Gastrocnemius medialis (tissue), 4 donors: ENCODE measurements around the gene MAN2A1. TPM values are rescaled to one million over a fixed set of nuclear protein-coding genes. Genes with fewer than 3 reads are reported as not detected.
"Not testable (repeated sequence)": the region's sequence is repeated elsewhere in the genome, so short reads cannot be mapped to it uniquely, and the experiment has no call there.

ENCODE experiments used
- ATAC-seq, 2 donors: fragments of 150-250 bp; one replicate each; pipeline ENCODE4 v1.9.1; 2016
- DNase-seq, 2 donors: peaks; one replicate each; pipeline ENCODE4 v3.0.0-alpha.2; 2019
- H3K27ac ChIP-seq, 4 donors: fragments of 200-600 bp; sonication (generic); 1 replicate in 1 of 4; 2 replicates in 3 of 4; pipeline ENCODE4 v1.5.1; 2016 to 2018; ENCODE audit warnings: mild to moderate bottlenecking in 2 of 4, moderate library complexity in 1 of 4
- H3K27me3 ChIP-seq, 3 donors: fragments of 200-600 bp; sonication (generic) in 2 of 3; 1 replicate in 1 of 3; 2 replicates in 2 of 3; pipeline versions ENCODE4 v1.5.1 to v1.6.0; 2016 to 2019; ENCODE audit warnings: mild to moderate bottlenecking in 1 of 3, moderate library complexity in 1 of 3
- H3K36me3 ChIP-seq, 2 donors: fragments of 200-600 bp; sonication (generic) in 1 of 2; one replicate each; pipeline ENCODE4 v1.5.1; 2017 to 2018
- H3K4me1 ChIP-seq, 2 donors: fragments of 200-600 bp; sonication (generic) in 1 of 2; one replicate each; pipeline ENCODE4 v1.5.1; 2016 to 2017; ENCODE audit warnings: mild to moderate bottlenecking in 2 of 2
- H3K4me3 ChIP-seq, 4 donors: fragments of 200-600 bp; sonication (generic) in 3 of 4; 1 replicate in 1 of 4; 2 replicates in 3 of 4; pipeline ENCODE4 v1.5.1; 2016 to 2019; ENCODE audit warnings: mild to moderate bottlenecking in 2 of 4
- H3K9me3 ChIP-seq, 3 donors: fragments of 200-600 bp; sonication (generic) in 2 of 3; 1 replicate in 1 of 3; 2 replicates in 2 of 3; pipeline ENCODE4 v1.5.1; 2016 to 2019
- CTCF ChIP-seq, 5 experiments: fragments of 450-650 bp in 3 of 5; fragments of 200-600 bp in 2 of 5; sonication (generic) in 2 of 5; IDR thresholded peaks in 4 of 5; conservative IDR thresholded peaks in 1 of 5; 1 replicate in 4 of 5; 2 replicates in 1 of 5; pipeline ENCODE4 v1.5.1; 2016 to 2019; ENCODE audit warnings: antibody characterized with exemption in 5 of 5, mild to moderate bottlenecking in 3 of 5, moderate library complexity in 3 of 5
- POLR2A ChIP-seq, 2 donors: fragments of 450-650 bp; IDR thresholded peaks; one replicate each; pipeline ENCODE4 v1.6.1; 2017; ENCODE audit warnings: antibody characterized with exemption in 2 of 2, mild to moderate bottlenecking in 2 of 2, moderate library complexity in 2 of 2
- in situ Hi-C, 4 donors: fragments of 200-750 bp; cut with MboI; loops; one replicate each; pipeline versions ENCODE4 v1.15.0 to v1.8.0; 2017; ENCODE audit warnings: low sequenced_read_pairs in 4 of 4
- intact Hi-C: fragments of 100-400 bp; cut with DNase I; formaldehyde crosslinking; loops from one replicate; pipeline ENCODE4 v1.15.1; 2023; ENCODE audit warnings: low total_unique reads
- total RNA-seq, 4 donors: library from RNA; depleted of rRNA; stranded (reverse); fragments of >200 nt; gene quantifications; one replicate each; pipeline versions ENCODE4 v1.1.0 to v1.2.3, GENCODE V29; 2016

MAN2A1 gene
- total RNA-seq, 4 donors from 2014 or later = 15.0 to 28.6 (median 19.8) TPM

GRCh38 chr5:109880907-109881685 lies 191.4 kb downstream of the MAN2A1 start:
- intact Hi-C loops = no loop called here
- Histone ChIP-seq H3K9me3 (no peaks in the 10 kb centered on the region), H3K27me3 (no peaks in the 10 kb centered on the region), H3K27ac (no peak overlapping the region), H3K4me1 (no peaks in the 10 kb centered on the region), H3K36me3 (no peaks in the 10 kb centered on the region), H3K4me3 (no peak overlapping the region)
- no peak for TF ChIP-seq CTCF (IDR thresholded peaks at IDR 0.05 in 4 of 5, conservative IDR thresholded peaks at IDR 0.05 in 1 of 5)
- no peak for TF ChIP-seq POLR2A (IDR thresholded peaks at IDR 0.05)
- in situ Hi-C loops = no loop called here
- DNase-seq (no peak), ATAC-seq (no peak)

- Histone ChIP-seq H3K4me1 (no peaks in the 10 kb centered on the region), H3K36me3 (no peaks in the 10 kb centered on the region), H3K4me3 (no peak overlapping the region), H3K9me3 (no peaks in the 10 kb centered on the region), H3K27me3 (no peaks in the 10 kb centered on the region), H3K27ac (no peak overlapping the region)
- ATAC-seq (no peak), DNase-seq (no peak)
- TF ChIP-seq CTCF (IDR thresholded peaks at IDR 0.05 in 4 of 5, conservative IDR thresholded peaks at IDR 0.05 in 1 of 5) (no peak), POLR2A (IDR thresholded peaks at IDR 0.05) (no peak)
- in situ Hi-C loops (no loop called here), intact Hi-C loops (no loop called here)
Observed at GRCh38 chr5:109882546-109882945, 192.8 kb downstream of the MAN2A1 start.

- Histone ChIP-seq H3K36me3 (no peaks in the 10 kb centered on the region), H3K27ac (no peak overlapping the region), H3K27me3 (no peaks in the 10 kb centered on the region), H3K4me3 (no peak overlapping the region), H3K9me3 (no peaks in the 10 kb centered on the region), H3K4me1 (no peaks in the 10 kb centered on the region)
- intact Hi-C loops (no loop called here), in situ Hi-C loops (no loop called here)
- ATAC-seq (no peak), DNase-seq (no peak)
- TF ChIP-seq CTCF (IDR thresholded peaks at IDR 0.05 in 4 of 5, conservative IDR thresholded peaks at IDR 0.05 in 1 of 5) (no peak), POLR2A (IDR thresholded peaks at IDR 0.05) (no peak)
Observed at GRCh38 chr5:109884676-109885075, 194.9 kb downstream of the MAN2A1 start.

GRCh38 chr5:109885205-109885604 lies 195.5 kb downstream of the MAN2A1 start:
- no peaks in the 10 kb centered on the region for H3K36me3 ChIP-seq
- H3K4me1 ChIP-seq = no peaks in the 10 kb centered on the region
- DNase-seq (no peak), ATAC-seq (no peak)
- TF ChIP-seq CTCF (IDR thresholded peaks at IDR 0.05 in 4 of 5, conservative IDR thresholded peaks at IDR 0.05 in 1 of 5) (no peak), POLR2A (IDR thresholded peaks at IDR 0.05) (no peak)
- in situ Hi-C loops (no loop called here), intact Hi-C loops (no loop called here)
- H3K27me3 ChIP-seq = no peaks in the 10 kb centered on the region
- H3K9me3 ChIP-seq = no peaks in the 10 kb centered on the region
- H3K27ac ChIP-seq = no peak overlapping the region
- no peak overlapping the region for H3K4me3 ChIP-seq

GRCh38 chr5:109888989-109889388 lies 199.3 kb downstream of the MAN2A1 start:
- Histone ChIP-seq H3K4me3 (no peak overlapping the region), H3K9me3 (no peaks in the 10 kb centered on the region), H3K4me1 (no peaks in the 10 kb centered on the region), H3K27ac (no peak overlapping the region), H3K36me3 (no peaks in the 10 kb centered on the region), H3K27me3 (no peaks in the 10 kb centered on the region)
- ATAC-seq (no peak), DNase-seq (no peak)
- in situ Hi-C loops (no loop called here), intact Hi-C loops (no loop called here)
- TF ChIP-seq POLR2A (IDR thresholded peaks at IDR 0.05) = no peak
- no peak for TF ChIP-seq CTCF (IDR thresholded peaks at IDR 0.05 in 4 of 5, conservative IDR thresholded peaks at IDR 0.05 in 1 of 5)

GRCh38 chr5:109893271-109893670 lies 203.5 kb downstream of the MAN2A1 start:
- H3K36me3 ChIP-seq, in situ Hi-C loops, intact Hi-C loops, H3K27ac ChIP-seq, ATAC-seq, DNase-seq, H3K9me3 ChIP-seq, H3K27me3 ChIP-seq, H3K4me3 ChIP-seq, H3K4me1 ChIP-seq: not testable (repeated sequence)
